ENCODE data around the gene ACOX2. TPM values are rescaled to one million over a fixed set of nuclear protein-coding genes. Genes with fewer than 3 reads are reported as not detected.

The ACOX2 gene
- total and polyA plus RNA-seq, 2 of the 13 experiments (the other 11 are each of a cell fraction or from before 2014, with no cell fraction given), result 42.6 to 98.5 TPM

DNA sequence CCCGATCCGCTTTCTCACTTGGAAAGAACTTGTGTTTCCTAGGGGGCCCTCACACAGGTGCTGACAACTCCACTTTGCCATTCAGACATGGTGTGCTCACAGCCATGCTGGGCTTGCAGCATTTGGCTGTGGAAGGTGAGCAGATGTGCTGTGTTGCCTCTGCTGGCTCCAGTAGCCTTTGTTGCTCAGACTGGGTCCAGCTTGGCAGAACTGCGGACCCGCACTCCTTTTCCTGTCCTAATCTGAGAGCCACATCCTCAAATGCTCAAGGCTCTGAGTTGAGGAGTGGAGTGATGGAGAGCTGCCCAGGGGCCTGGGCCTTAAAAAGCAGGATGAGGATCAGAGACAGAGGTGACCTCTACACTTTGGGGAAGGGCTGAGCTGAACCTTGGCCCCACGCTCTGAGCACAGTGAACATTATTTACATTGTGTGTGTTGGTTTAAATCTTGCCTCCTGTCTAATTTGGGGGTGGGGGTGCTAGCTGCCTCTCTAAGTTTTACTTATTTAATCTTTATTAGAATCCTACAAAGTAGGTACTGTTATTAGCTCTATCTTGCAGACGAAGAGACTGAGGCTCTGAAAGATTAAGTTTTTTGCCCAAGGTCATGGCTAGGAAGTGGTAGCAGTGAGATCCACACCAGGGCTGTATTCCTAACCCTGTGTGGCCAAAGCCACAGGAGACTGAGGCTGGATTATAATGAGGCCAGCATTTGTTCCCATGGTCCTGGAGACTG is 17.2 kb downstream of the ACOX2 start (continued):
- TF ChIP-seq POGK (CRISPR knock-in tag; conservative IDR thresholded peaks at IDR 0.05) (no peak), HNRNPK (IDR thresholded peaks at IDR 0.05; ENCODE audit: low read depth, low read length, poor library complexity, severe bottlenecking) (no peak), TRAFD1 (CRISPR knock-in tag; IDR thresholded peaks at IDR 0.05; ENCODE audit: borderline replicate concordance) (no peak), MZF1 (CRISPR knock-in tag; IDR thresholded peaks at IDR 0.05; ENCODE audit: borderline replicate concordance) (no peak), ZKSCAN5 (CRISPR knock-in tag; IDR thresholded peaks at IDR 0.05) (no peak), AGO2 (optimal IDR thresholded peaks at IDR 0.05; ENCODE audit: low read depth, low read length) (no peak), MAFK (conservative IDR thresholded peaks at IDR 0.05 in 1 of 2, IDR thresholded peaks at IDR 0.05 in 1 of 2; ENCODE audit: low read length in 2 of 2) (no peak), FOSL1 (CRISPR knock-in tag; IDR thresholded peaks at IDR 0.05; ENCODE audit: borderline replicate concordance) (no peak), ZNF350 (CRISPR knock-in tag; IDR thresholded peaks at IDR 0.05; ENCODE audit: borderline replicate concordance, low read depth) (no peak), DNMT1 (CRISPR knock-in tag; IDR thresholded peaks at IDR 0.05) (no peak), SOX6 (IDR thresholded peaks at IDR 0.05) (no peak), SOX6 (CRISPR knock-in tag; IDR thresholded peaks at IDR 0.05) (peak; percentile 64; the same call in 1 of the 2 replicates), ZNF34 (CRISPR knock-in tag; IDR thresholded peaks at IDR 0.05; ENCODE audit: borderline replicate concordance) (no peak), FOXA1 (IDR thresholded peaks at IDR 0.05) (no peak), FOXA1 (CRISPR knock-in tag; IDR thresholded peaks at IDR 0.05) (peak; percentile 75), CEBPB (IDR thresholded peaks at IDR 0.05; ENCODE audit: borderline replicate concordance, low read depth, low read length) (no peak), THAP7 (CRISPR knock-in tag; IDR thresholded peaks at IDR 0.05) (peak; percentile 67; the same call in 1 of the 2 replicates)
- TF ChIP-seq, protein P1, sequence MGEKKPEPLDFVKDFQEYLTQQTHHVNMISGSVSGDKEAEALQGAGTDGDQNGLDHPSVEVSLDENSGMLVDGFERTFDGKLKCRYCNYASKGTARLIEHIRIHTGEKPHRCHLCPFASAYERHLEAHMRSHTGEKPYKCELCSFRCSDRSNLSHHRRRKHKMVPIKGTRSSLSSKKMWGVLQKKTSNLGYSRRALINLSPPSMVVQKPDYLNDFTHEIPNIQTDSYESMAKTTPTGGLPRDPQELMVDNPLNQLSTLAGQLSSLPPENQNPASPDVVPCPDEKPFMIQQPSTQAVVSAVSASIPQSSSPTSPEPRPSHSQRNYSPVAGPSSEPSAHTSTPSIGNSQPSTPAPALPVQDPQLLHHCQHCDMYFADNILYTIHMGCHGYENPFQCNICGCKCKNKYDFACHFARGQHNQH (CRISPR knock-in tag; IDR thresholded peaks at IDR 0.05), result no peak
- TF ChIP-seq, protein P2, sequence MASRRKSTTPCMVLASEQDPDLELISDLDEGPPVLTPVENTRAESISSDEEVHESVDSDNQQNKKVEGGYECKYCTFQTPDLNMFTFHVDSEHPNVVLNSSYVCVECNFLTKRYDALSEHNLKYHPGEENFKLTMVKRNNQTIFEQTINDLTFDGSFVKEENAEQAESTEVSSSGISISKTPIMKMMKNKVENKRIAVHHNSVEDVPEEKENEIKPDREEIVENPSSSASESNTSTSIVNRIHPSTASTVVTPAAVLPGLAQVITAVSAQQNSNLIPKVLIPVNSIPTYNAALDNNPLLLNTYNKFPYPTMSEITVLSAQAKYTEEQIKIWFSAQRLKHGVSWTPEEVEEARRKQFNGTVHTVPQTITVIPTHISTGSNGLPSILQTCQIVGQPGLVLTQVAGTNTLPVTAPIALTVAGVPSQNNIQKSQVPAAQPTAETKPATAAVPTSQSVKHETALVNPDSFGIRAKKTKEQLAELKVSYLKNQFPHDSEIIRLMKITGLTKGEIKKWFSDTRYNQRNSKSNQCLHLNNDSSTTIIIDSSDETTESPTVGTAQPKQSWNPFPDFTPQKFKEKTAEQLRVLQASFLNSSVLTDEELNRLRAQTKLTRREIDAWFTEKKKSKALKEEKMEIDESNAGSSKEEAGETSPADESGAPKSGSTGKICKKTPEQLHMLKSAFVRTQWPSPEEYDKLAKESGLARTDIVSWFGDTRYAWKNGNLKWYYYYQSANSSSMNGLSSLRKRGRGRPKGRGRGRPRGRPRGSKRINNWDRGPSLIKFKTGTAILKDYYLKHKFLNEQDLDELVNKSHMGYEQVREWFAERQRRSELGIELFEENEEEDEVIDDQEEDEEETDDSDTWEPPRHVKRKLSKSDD (CRISPR knock-in tag; IDR thresholded peaks at IDR 0.05; ENCODE audit: low read depth), result no peak
- TF ChIP-seq, protein P3, sequence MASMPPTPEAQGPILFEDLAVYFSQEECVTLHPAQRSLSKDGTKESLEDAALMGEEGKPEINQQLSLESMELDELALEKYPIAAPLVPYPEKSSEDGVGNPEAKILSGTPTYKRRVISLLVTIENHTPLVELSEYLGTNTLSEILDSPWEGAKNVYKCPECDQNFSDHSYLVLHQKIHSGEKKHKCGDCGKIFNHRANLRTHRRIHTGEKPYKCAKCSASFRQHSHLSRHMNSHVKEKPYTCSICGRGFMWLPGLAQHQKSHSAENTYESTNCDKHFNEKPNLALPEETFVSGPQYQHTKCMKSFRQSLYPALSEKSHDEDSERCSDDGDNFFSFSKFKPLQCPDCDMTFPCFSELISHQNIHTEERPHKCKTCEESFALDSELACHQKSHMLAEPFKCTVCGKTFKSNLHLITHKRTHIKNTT (CRISPR knock-in tag; IDR thresholded peaks at IDR 0.05), result no peak
